Left lobe of liver (tissue), 2 donors: ENCODE measurements around the gene SMAD6. TPM values are rescaled to one million over a fixed set of nuclear protein-coding genes. Genes with fewer than 3 reads are reported as not detected.
"Not testable (repeated sequence)": the region's sequence is repeated elsewhere in the genome, so short reads cannot be mapped to it uniquely, and the experiment has no call there.

Experiments used
- ATAC-seq: fragments of 200-7000 bp; cut with Tn5 transposase; one replicate; pipeline ENCODE4 v1.9.1; 2020; ENCODE audit warnings: mild to moderate bottlenecking, moderate library complexity
- DNase-seq: peaks from one replicate; pipeline ENCODE4 v3.0.0-alpha.2; 2020; ENCODE audit warnings: low spot score
- total RNA-seq: library from RNA; stranded (reverse); gene quantifications from one replicate; pipeline ENCODE4 v1.2.1, GENCODE V29; 2021
- donor health status: DM: no; HTN: no; CAD: no; lungs with moderate emphysema.
- donor health status: DM: no; HTN: yes; CAD: no.

Gene SMAD6
- total RNA-seq, 1 donor from 2014 or later, result 16.2 TPM

GRCh38 chr15:66816201-66816600 lies 114.2 kb downstream of the SMAD6 start:
- ATAC-seq (no peak), DNase-seq (no peak)

GRCh38 chr15:66819084-66819483 lies 117.0 kb downstream of the SMAD6 start:
- ATAC-seq (no peak), DNase-seq (no peak)

DNA sequence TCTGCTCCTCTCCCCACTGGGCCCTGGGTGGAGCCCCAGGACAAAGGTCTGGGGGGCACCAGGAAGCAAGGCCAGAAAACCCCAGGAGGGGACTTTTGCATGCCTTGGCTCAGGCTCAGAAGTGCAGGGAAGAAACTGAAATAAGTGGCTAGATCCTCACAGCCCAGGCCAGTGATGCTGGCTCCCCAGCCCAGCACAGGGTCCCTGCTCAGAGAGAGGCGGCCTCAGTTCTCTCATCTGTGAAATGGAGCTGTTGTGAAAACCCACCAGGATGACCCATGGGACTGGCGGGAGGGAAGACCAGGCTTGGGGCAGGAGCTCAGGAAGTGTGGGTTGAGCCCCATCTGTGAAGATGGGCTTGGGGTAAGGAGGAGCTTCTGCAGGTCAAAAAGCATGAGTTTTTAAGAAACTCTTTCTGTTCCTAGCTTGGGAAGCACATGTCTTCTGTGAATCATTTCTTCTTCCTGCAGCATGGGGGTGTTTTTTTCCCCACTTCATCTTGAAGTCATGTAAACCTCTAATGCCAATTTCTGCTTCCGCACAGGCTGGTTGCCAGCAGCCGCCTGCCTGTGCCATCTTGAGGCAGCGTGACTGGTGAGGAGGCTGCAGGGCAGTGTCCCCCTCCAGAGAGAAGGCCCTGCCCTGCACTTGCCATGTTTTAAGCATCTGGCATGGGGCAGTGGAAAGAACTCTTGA lies 118.6 kb downstream of the SMAD6 start:
- ATAC-seq, result no peak
- DNase-seq, result no peak

DNA sequence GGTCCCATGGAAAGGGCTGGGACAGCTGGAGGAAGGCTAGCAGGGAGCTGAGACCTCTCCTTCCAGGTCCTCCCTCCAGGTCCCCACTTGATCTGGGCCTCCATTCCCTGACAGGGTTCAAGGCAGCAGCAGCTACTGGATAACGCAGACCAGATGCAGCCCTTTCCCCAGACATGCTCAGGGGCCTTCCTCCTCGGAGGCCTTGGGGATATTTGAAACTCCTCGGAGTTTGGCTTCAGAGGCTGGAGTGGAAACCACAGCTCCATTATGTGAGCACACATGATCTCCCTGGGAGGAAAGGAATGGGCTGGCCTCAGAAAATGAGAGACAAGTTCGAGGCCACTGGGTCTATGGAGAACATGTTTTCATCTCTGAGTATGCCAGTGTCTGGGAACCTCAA lies 119.3 kb downstream of the SMAD6 start:
- DNase-seq (no peak), ATAC-seq (no peak)

DNA sequence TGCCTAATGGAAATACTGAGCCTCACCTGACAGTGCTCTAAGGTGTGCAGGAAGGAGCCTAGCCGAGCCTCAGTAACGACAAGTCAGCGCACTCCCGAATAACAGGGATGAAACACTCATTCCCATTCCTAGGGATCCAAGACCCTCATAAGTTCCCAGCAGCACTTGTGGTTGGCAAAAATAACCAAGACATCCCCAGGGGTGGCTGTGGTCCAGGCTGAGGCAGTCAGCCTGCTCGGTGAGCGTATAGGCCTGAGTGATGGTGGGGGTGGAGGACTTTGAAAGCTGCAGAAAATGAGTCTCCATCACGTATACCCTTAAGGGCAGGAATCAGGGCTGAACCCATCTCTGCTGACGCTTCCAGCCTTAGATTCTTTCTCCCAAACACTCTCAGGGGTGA lies 120.1 kb downstream of the SMAD6 start:
- DNase-seq (no peak), ATAC-seq (no peak)

DNA sequence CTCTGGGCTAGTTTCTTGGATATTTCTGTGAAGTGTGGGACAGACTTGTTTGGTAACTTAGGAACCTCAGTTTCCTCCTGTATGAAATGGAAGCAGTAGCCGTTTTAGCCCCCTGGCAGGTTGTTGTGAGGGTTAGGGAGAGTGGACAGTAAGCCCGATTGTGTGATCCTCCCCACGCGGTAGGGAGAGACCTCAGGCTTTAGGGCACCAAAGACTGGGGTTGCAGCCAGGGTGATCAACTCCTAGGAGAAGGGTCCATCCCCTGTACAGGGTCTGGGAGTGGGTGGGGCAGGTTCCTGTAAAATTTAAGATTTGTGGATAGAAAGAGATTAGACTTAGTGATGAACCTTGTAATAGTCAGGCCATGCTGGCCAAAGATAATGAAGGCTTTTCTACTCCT lies 120.5 kb downstream of the SMAD6 start:
- ATAC-seq (no peak), DNase-seq (no peak)

DNA sequence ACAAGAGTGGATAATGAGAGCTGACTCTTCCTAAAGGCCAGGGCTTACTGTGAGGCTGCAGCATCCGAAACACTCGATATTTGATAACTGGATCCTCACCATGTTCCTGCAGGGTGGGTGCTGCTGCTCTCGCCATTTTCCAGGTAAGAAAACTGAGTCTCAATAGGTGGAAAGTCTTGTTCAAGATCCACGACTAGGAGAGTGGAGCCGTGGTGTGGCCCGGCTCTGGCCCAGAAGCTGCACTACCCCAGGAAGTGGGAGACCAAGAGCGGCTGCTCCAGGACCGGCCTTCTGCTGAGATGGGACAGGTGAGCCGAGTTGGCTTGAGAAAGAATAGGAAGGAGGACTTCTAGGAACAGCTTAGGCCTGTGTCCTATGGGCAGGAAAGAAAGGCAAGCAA lies 121.6 kb downstream of the SMAD6 start:
- ATAC-seq (no peak), DNase-seq (no peak)

- DNase-seq (peak; percentile 84), ATAC-seq (peak; percentile 98)
Observed at GRCh38 chr15:66824424-66824823, 122.4 kb downstream of the SMAD6 start.

GRCh38 chr15:66825139-66825538 lies 123.1 kb downstream of the SMAD6 start:
- ATAC-seq (no peak), DNase-seq (no peak)

DNA sequence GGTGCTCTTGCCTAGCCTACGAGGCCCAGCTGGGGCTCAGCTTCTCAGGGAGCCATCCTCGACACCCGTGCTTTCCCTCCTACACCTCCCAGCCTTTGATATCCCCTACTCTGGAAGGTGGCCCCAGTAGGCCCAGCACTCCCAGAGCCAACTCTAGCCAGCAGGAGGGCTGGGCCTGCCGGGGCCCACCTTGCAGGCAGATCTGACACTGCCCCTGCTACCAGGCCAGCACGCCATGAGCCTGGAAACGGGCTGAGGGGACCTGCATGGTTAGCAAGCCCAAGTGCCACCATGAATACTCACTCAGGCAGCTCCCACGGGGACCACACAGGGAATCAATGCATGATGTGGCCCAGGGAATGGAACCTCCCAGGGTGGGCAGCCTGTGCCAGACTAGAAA lies 123.7 kb downstream of the SMAD6 start:
- DNase-seq, result no peak
- ATAC-seq, result no peak

- ATAC-seq (no peak), DNase-seq (no peak)
Observed at GRCh38 chr15:66826507-66826906, 124.5 kb downstream of the SMAD6 start.

GRCh38 chr15:66827039-66827697 lies 125.1 kb downstream of the SMAD6 start:
- ATAC-seq (no peak), DNase-seq (no peak)

DNA sequence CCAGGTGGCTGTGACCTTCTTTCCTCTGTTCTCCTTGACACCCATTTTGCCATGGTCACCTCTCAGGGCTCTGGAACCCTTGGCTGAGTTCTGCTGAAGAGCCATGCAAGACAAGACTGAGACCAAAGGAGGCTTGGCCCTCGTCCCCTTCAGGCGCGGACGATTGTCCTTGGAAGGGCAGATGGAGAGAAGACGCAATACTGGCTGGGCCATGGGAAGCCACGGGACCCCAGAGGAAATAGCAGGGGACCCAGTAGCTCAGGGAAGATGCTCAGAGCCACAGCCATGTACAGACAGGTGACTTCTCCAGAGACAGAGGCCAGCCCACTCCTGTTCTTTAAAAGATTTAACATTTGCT lies 125.6 kb downstream of the SMAD6 start:
- ATAC-seq (no peak), DNase-seq (no peak)

- not testable (repeated sequence) for DNase-seq, ATAC-seq
Observed at GRCh38 chr15:66828817-66829541, 126.9 kb downstream of the SMAD6 start.

GRCh38 chr15:66829551-66830121 lies 127.6 kb downstream of the SMAD6 start:
- ATAC-seq (no peak), DNase-seq (no peak)

DNA sequence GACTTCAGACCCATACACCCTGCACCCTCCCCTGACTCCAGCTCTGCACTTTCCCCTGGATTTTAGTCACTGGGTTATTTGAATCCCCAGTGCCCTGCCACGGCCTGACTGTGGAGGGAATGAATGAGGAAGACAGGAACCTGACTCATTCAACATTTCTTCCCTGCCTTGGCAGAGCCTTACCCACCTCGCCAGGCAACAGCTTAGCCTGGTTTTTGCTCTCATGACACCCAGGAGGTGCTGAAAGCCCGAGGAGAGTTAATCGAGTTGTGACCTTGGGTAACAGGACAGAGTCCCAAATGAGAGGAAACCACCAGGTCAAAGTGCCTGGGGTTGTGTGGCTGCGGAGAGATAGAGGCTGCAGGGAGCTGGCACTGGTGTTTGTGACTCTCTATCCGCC lies 128.3 kb downstream of the SMAD6 start:
- ATAC-seq (peak; percentile 89), DNase-seq (no peak)

DNA sequence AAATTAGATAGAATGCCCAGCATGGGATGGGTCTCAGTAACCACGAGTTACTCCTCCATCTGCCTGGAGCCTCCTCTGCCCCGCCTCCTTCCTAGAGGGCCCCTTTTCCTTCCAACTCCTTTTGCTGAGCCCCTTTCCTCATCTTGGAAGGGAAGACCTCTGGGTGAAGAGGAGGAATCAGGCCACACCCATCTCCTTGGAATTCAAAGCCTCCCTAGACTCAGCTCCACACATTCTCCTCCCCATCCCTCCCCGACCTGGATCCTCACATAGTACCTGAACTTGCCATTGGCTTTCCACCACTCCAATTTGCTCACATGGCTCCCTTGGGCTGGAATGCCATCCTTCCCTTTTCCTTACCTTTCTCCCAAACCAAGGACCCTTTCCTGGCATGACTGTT lies 128.8 kb downstream of the SMAD6 start:
- DNase-seq (no peak), ATAC-seq (no peak)

GRCh38 chr15:66831289-66831688 lies 129.3 kb downstream of the SMAD6 start:
- DNase-seq (no peak), ATAC-seq (no peak)

DNA sequence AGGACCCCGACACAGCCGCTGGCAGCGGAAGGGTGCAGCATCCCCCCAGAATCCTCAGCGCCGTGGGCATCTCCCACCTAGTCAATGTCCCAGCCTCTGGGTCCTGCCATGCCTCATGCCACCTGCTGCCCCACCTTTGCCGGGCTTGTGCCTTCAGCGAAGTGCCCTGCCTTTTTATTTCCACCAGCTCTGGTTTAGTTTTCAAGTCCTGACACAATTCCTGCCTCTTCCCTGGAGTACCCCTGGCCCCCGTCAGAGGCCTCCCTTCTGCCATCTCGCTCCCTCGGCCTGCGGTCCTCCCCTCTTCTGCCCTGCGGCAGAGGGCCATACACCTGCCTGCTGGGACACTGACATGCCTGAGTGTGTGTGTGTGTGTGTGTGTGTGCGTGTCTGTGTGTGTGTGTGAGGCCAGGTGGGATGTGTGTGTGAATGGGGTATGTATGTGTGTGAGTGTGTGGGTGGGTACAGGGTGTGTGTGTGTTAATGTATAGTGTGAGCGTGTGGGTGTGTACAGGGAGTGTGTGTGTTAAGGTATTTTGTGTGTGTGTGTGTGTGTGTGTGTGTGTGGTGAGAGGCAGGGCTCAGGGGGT lies 129.9 kb downstream of the SMAD6 start:
- DNase-seq, result no peak
- ATAC-seq, result no peak
